B cell (primary cell): ENCODE results near the gene FOXJ1.

Experiments used
- EZH2 ChIP-seq: IDR thresholded peaks from 2 replicates; pipeline ENCODE4 v1.6.1; 2012; ENCODE audit warnings: borderline replicate concordance, low read depth, mild to moderate bottlenecking, moderate library complexity, low read length; ENCODE audit not compliant: insufficient read depth, poor library complexity, severe bottlenecking
- TF ChIP-seq, protein P1 (sequence below): fragments of 200-600 bp; IDR thresholded peaks from one replicate; pipeline ENCODE4 v1.8.0; 2022; ENCODE audit warnings: antibody characterized with exemption, mild to moderate bottlenecking

DNA sequence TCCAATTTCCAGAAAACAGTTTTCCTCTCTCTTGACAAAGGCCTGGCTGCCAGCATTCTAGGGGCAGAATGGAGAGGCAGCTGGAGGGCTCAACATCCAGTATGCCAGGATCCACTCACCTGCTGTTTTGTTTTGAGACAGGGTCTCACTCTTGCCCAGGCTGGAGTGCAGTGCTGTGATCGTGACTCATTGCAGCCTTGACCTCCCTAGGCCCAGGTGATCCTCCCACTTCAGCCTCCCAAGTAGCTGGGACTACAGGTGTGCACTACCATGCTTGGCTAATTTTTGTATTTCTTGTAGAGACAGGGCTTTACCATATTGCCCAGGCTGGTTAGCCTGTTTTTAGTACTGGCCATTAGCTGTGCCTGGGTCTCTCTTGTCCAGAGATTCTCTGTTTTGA lies 29.1 kb upstream of the FOXJ1 start:
- TF ChIP-seq, protein P1, sequence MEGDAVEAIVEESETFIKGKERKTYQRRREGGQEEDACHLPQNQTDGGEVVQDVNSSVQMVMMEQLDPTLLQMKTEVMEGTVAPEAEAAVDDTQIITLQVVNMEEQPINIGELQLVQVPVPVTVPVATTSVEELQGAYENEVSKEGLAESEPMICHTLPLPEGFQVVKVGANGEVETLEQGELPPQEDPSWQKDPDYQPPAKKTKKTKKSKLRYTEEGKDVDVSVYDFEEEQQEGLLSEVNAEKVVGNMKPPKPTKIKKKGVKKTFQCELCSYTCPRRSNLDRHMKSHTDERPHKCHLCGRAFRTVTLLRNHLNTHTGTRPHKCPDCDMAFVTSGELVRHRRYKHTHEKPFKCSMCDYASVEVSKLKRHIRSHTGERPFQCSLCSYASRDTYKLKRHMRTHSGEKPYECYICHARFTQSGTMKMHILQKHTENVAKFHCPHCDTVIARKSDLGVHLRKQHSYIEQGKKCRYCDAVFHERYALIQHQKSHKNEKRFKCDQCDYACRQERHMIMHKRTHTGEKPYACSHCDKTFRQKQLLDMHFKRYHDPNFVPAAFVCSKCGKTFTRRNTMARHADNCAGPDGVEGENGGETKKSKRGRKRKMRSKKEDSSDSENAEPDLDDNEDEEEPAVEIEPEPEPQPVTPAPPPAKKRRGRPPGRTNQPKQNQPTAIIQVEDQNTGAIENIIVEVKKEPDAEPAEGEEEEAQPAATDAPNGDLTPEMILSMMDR: no peak
- TF ChIP-seq EZH2: no peak
